Left renal pelvis (tissue), 4 donors: ENCODE results near the gene ST7. TPM values are rescaled to one million over a fixed set of nuclear protein-coding genes. Genes with fewer than 3 reads are reported as not detected.

Experiments
- DNase-seq, 4 donors: peaks; one replicate each; pipeline ENCODE4 v3.0.0-alpha.2; 2013; ENCODE audit warnings: low read depth in 4 of 4, low spot score in 3 of 4
- polyA plus RNA-seq, 4 donors: library from polyadenylated mRNA; unstranded; fragments of 120-200 nt; gene quantifications; one replicate each; pipeline ENCODE4 v1.2.1, GENCODE V29; 2013; ENCODE audit not compliant: insufficient read length in 4 of 4

The ST7 gene
- polyA plus RNA-seq, 4 donors, result 18.4 to 28.5 (median 27.0) TPM

- no peak for DNase-seq
Observed at GRCh38 chr7:117051808-117052207, 98.5 kb downstream of the ST7 start.

GRCh38 chr7:117053432-117053831, 100.1 kb downstream of the ST7 start:
- DNase-seq, result no peak

DNA sequence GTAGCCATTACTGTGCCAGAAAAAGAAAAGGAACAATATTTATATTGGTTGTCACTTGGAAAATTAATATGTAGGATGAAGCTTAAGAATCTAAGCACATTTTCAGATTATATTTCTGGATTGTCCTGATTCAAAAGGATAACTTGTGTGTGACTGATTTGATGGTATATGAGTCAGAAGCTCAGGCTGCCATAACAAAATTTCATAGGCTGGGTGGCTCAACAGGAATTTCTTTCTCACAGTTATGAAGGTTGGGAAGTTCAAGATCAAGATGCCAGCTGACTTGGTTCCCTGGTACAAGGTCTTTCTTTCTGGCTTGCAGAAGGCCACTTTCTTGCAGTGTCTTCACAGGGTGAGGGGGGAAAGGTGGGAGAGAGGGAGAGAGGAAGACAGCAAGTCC, 108.5 kb downstream of the ST7 start:
- no peak for DNase-seq

DNA sequence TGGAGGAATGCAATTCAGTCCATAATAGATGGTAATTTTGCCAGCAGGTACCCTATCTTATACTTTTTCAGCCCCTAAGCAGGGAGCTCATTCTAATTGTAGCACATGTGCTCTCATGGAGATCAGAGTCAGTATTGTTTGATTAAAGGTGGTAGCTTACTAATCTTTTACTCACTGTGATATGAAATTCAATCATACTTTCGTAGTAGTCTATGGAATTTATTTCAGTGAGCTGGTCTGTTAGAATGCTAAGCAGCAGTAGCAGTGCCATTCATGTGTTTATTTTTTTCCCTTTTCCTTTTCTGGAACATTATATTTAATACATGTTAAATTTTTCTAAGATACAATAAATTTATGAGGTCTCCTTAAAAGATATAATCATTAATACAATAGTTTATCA, 109.0 kb downstream of the ST7 start:
- DNase-seq, result no peak

DNA sequence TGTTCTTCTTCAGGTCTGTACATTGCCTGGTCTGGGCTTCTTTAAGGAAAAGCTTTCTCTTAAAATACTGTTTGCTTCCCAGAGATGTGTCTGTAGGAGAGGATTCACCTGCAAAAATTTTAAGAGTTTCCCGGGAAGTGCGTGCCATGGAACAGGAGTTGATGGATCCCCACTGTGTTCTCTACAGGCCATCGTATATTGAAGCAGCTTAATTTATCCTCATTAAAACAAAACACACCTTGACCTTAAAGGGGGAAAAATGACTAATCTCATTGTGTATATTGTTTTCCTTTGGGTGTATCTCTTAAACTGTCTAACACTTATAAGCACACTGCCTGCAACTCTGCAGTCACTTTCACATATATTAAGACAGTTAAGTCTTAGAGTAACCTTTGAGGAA, 111.4 kb downstream of the ST7 start:
- no peak for DNase-seq

GRCh38 chr7:117065571-117066150, 112.4 kb downstream of the ST7 start:
- no peak for DNase-seq

DNA sequence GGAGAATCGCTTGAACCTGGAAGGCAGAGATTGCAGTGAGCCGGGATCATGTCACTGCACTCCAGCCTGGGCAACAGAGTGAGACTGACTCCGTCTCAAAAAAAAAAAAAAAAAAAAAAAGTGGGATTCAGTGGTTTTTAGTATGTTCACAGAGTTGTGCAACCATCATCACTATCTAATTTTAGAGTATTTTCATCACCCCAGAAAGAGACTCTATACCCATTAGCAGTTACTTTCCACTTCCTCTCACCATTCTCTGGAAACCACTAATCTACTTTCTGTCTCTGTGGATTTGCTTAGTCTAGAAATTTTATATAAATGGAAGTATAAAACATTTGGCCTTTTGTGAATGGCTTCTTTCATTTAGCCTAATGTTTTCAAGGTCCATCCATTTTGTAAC, 113.4 kb downstream of the ST7 start:
- no peak for DNase-seq

DNA sequence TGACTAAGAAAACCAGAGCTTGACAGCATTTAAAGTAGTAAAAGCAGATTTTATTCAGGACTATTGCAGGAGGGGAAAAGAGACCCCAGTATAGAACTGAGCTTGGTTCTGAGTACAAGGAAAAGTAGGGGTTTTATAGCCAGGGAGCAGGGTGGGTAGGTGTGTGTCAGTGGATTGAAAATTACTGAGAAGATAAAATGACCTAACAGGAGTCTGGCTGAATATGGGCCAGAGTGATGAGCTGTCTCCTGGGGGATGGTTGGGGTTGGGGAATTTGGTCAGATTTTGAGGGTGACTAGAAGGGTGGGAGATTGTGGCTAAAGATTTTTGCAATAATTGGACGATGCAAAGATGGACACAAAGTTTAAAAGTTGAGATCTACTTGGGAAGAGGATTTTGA, 114.0 kb downstream of the ST7 start:
- no peak for DNase-seq

- DNase-seq, result no peak
Observed at GRCh38 chr7:117068511-117069145, 115.3 kb downstream of the ST7 start.

DNA sequence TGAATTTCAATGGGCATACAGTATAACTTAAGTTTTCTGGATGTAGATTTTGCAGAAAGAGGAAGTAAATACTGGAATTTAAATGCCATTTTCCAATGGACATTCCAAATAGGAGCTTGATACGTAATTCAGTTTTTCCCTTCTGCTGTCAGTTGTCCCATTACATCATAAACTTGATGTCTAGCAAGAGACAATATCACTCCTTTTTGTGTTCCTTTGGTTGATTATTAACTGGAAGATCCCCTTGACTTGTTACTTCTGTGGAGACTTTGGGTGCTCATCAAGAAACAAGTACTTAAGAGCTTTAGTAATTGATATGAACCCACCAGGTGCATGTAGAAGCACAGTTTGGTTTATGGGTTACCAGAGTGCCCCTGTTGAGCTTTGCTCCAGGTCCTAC, 116.1 kb downstream of the ST7 start:
- DNase-seq, result no peak

DNA sequence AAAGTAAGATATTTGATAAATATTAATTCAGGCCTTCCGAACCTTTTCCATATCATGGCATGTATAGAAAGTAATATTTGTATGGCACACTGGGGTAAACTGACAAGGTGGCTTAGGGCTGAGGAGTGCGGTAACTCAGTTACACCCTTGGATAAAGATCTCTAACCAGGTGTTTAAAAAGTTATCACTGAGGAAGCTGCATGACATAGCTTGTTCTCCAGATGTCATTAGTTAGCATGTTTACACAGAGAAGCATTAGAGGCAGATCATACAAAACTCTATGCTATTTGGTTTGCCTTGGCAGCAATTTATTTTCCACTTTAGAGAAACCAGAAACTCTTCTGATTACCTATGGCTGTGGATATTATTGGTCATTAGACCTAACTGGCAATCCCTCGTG, 118.2 kb downstream of the ST7 start:
- DNase-seq, result no peak

DNA sequence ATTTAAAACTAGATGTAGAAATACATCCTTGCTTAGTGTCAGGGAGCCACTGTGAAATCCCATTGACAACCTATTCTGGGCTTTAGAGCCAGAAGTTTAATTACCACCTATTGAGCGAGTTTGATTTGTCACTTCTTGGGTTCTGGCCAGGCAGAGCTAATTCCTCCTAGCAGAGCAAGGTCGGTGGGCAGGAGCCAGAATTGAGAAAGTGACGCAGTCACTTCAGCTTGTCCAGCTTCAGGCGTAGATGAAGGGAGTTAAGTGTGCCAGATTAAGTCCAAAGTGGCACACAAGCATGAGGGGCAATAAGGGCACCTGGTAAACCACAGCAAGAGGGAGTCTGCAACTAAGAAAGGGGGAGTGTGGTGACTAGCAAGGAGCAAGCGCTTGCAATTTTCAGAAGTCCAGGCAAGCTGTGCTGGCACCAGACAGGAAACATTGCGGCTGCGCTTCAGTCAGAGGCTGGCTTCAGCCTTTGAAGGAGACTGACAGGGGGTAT, 119.4 kb downstream of the ST7 start:
- no peak for DNase-seq

- DNase-seq, result no peak
Observed at GRCh38 chr7:117074378-117074777, 121.1 kb downstream of the ST7 start.

DNA sequence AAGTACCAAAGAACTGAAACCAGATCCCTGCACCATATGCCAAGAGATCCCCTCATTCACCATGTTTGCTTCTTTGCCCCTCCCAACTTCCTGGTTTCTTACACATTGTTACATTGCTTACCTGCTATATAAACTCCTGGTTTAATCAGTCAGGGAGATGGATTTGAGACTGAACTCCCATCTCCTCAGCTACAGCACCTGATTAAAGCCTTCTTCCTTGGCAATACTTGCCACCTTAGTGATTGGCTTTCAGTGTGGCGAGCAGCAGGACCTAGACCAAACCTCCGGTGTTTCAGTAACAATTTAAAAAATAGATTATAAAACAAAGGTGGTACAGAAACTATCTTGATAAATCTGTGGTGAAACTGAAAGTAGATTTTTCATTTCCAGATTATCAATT, 122.6 kb downstream of the ST7 start:
- no peak for DNase-seq

- no peak for DNase-seq
Observed at GRCh38 chr7:117076426-117076943, 123.2 kb downstream of the ST7 start.

- no peak for DNase-seq
Observed at GRCh38 chr7:117077658-117078057, 124.4 kb downstream of the ST7 start.

DNA sequence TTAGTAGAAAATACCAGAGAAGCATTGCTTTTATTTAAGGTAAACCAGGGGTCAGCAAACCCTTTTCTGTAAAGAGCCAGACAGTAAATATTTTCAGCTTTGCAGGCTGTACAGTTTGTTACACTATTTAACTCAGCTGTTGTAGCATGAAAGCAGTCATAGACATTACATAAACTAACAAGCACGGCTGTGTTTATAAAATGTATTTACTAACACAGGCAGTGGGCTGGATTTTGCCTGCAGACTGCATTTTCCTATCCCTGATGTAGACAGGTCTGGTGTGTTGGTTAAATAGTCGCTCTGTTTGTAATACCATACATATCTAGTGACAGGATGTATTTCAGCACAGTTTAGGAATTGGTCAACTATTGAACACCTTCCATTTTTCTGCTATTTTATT, 129.3 kb downstream of the ST7 start:
- DNase-seq, result no peak

GRCh38 chr7:117083648-117084047, 130.3 kb downstream of the ST7 start:
- DNase-seq, result no peak

DNA sequence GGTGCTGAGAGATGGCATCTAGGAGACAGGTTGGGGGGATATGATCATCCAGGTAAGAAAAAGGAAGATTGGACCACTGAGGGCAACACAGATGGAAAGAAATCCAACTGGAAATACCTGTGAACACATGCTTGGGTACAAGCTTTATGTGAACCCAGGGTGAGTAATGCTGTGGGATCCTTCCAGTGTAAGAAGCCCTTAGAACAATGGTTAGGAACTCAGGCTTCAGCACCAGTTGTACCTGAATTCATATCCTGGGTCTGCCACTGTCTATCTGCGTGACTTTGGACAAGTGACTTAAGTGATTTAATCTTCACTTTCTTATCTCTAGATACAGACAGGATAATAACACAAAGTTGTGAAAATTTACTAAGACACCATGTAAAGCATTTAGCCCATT, 131.0 kb downstream of the ST7 start:
- no peak for DNase-seq

DNA sequence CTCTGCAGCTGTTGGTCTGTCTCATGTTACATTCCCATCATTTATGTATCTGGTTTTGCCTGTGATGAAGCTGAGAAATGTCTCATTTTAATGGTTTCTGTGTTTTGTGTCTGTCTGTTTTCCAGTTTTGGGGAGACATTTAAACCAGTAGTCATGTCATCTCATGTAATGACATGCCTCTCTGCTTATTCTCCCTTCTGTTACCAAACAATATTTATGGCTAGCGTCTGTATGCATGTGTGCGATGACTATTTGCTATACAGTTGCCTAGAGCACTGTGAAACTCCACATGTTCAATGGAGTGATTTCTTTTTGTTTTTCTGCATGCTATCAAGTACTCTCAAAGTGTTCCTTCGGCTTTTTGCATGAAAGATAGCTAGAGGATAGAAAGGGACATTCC, 132.0 kb downstream of the ST7 start:
- no peak for DNase-seq

DNA sequence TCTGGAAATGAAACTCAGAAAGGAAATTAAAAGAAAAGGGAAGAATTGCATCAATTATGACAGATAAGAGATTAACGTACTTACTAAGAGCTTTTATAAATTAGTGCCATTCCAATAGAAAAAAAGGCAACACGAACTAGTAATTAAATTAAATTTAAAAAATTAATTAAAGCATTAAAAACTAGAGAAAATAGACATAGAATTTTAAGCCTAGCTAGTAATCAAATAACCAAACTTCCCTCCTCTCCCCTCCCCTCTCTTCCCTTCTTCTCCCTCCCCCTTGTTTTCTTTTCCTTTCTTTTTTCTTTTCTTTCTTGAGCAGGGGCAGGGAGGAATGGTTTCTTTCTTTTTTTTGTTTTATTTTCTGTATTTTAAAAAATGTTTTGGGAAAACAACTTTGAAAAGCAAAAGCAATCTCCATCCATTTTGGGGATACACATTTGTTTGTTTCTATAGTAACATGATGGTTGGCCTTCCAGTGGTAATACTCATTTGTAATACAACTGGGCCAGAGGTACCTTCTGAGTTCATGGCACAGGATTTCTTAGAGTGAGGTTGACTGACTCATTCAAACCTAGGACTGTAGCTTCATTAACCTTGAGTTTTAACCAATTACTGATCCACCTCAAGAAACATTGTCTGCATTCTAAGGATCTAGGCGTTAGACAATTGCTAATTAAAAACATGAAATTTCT, 132.6 kb downstream of the ST7 start:
- no peak for DNase-seq

DNA sequence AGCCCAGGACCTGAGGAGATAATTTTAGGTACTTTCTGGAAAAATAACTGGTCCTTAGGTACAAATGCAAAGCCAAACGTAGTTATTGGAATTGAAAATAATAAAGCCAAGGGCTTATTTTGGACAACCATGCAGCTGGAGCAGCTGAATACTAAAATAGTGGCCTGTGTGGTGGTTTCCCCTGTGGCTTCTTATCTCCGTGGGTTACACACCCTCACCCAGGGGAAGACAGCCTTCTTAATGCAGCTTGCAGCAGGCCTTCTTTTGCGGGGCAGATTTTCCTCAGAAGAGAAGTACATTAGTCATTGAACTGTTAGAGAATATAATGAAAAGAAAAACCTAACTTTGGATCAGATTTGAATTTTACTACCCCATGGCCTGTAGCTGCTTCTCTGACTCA, 133.5 kb downstream of the ST7 start:
- no peak for DNase-seq
